Body of pancreas (tissue), 4 donors: ENCODE results near the gene SNAPC3.

Experiments used
- POLR2A ChIP-seq, 3 donors: fragments of 450-650 bp; IDR thresholded peaks; one replicate each; pipeline ENCODE4 v1.6.1; 2016; ENCODE audit warnings: antibody characterized with exemption in 3 of 3, mild to moderate bottlenecking in 2 of 3
- TF ChIP-seq, protein P1 (sequence below), 7 experiments: fragments of 450-650 bp in 4 of 7; fragments of 200-600 bp in 3 of 7; sonication (generic) in 3 of 7; IDR thresholded peaks; one replicate each; pipeline ENCODE4 v1.5.1; 2016 to 2019; ENCODE audit warnings: antibody characterized with exemption in 7 of 7

- TF ChIP-seq POLR2A (IDR thresholded peaks at IDR 0.05): no peak
- TF ChIP-seq, protein P1, sequence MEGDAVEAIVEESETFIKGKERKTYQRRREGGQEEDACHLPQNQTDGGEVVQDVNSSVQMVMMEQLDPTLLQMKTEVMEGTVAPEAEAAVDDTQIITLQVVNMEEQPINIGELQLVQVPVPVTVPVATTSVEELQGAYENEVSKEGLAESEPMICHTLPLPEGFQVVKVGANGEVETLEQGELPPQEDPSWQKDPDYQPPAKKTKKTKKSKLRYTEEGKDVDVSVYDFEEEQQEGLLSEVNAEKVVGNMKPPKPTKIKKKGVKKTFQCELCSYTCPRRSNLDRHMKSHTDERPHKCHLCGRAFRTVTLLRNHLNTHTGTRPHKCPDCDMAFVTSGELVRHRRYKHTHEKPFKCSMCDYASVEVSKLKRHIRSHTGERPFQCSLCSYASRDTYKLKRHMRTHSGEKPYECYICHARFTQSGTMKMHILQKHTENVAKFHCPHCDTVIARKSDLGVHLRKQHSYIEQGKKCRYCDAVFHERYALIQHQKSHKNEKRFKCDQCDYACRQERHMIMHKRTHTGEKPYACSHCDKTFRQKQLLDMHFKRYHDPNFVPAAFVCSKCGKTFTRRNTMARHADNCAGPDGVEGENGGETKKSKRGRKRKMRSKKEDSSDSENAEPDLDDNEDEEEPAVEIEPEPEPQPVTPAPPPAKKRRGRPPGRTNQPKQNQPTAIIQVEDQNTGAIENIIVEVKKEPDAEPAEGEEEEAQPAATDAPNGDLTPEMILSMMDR (IDR thresholded peaks at IDR 0.05): no peak
Measured at GRCh38 chr9:15491950-15492349, 69.3 kb downstream of the SNAPC3 start.
